GM12801 (cell line): ENCODE measurements around the gene FARP2.

Source experiments
- CTCF ChIP-seq: IDR thresholded peaks from one replicate; pipeline ENCODE4 v1.5.1; 2011; ENCODE audit warnings: control low read depth; ENCODE audit not compliant: insufficient read length; ENCODE audit errors: extremely low read depth

The FARP2 gene

GRCh38 chr2:241495172-241496002, 139.3 kb downstream of the FARP2 start:
- no peak for TF ChIP-seq CTCF

- TF ChIP-seq CTCF = no peak
These were observed 140.1 kb downstream of the FARP2 start for GRCh38 chr2:241496003-241496707.

DNA sequence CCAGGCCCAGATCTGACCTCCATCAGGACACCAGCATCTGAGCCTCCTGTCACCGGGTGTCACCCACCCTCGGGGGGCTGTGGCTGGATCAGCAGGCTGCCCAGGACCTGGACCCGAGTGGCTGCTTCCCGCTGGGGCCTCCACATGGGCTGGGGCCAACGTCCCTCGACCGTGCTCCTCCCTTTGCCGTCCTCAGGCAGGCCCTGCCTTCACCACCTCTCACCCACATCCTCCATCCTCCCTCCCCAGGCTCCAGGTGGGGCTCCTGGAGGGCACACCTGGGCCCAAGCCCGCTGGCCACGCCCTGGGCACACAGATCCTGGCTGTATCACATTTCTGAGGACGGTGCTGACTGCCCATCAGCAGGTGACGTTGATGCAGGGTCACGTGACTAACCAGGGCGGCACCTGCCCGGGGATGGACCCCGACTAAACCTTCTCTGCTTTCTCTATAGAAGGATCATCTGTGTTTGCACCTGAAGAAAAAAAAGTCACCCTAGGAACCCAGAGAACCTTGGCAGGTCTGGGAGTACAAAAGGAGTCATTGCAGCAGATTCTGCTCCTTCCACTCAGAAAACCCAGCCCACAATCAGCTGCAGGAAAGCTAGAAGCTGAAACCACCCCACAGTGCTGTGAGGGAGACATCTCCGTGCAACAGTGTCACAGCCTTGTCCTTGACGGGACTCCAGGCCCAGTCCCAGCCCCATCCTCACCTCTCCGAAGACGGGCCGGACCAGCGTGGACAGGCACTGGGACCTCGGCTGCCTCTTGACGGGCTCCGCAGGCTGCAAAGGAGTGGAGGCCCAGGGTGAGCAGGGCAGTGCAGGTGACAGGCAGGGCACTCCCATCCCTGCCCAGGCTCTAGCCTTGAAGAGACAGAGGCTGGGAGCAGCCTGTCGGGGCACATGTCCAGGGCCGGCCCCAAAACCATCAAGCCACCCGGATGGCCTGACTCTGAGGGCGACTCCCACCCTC, 141.1 kb downstream of the FARP2 start:
- no peak for TF ChIP-seq CTCF

- no peak for TF ChIP-seq CTCF
These were observed 142.3 kb downstream of the FARP2 start for GRCh38 chr2:241498115-241499070.

DNA sequence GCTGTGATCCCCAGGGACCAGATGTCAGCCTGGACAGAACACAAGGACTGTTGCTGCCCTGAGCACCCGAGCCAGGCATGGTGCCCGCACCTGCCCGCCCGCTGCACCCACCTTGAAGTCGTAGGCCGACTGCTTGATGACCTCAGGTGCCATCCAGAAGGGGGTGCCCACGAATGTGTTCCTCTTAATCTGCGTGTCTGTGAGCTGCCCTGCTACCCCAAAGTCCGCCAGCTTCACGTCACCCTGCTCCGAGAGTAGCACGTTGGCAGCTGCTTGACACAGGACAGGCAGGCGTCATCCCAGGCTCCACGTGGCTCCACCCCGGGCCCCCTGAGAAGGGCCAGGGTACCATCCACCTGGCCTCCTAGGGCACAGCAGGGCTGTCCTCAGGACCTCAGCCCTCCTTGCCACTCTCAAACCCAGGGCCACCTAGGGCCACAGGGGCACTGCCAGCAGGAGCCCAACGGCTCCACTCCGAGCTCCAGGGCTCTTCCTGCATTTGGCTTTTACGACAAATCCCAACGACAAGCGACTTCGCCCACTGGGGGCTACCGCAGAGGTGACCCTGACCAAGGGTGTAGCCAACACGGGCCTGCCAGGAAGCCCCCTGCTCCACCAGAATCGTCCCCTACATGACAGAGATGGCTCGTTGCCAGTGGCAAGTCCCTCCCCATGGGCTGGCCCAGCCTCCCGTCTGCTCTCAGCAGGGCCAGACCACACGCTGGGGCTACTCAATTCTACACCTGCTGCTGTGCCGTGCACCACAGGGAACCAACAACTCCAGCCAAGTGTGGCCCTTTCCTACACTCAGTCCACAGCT, 143.3 kb downstream of the FARP2 start:
- TF ChIP-seq CTCF = no peak

DNA sequence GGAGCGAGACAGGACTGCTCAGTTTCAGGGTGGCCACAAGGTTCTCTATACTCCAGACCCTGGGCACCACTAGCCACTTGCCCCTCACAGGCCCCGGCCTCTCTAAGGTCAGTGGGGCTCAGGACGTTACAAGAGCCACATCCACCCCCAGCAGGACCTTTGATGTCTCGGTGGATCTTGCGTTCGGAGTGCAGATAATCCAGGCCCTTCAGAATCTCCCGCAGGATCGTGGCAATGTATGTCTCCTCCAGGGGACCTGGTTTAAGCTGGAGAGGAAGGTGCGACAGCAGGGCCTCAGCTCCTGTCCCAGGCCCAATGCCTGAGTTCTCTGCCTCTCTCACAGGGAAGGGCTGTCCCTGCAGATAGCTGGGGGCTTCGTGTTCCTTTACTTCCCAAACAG, 143.9 kb downstream of the FARP2 start:
- no peak for TF ChIP-seq CTCF
